Mucosa of descending colon (tissue), 3 donors: ENCODE measurements around the gene MT4. TPM values are rescaled to one million over a fixed set of nuclear protein-coding genes. Genes with fewer than 3 reads are reported as not detected.

ENCODE experiments used
- ATAC-seq: fragments of 200-7000 bp; cut with Tn5 transposase; one replicate; pipeline ENCODE4 v1.9.1; 2020; ENCODE audit warnings: mild to moderate bottlenecking, moderate library complexity
- DNase-seq, 3 donors: peaks; one replicate each; pipeline ENCODE4 v3.0.0-alpha.2; 2020
- H3K36me3 ChIP-seq: fragments of 200-600 bp; one replicate; pipeline ENCODE4 v1.8.0; 2021; ENCODE audit warnings: low read depth, mild to moderate bottlenecking
- H3K4me1 ChIP-seq: fragments of 200-600 bp; one replicate; pipeline ENCODE4 v1.8.0; 2021; ENCODE audit warnings: low read depth, mild to moderate bottlenecking
- H3K4me3 ChIP-seq: fragments of 200-600 bp; one replicate; pipeline ENCODE4 v1.8.0; 2021; ENCODE audit warnings: mild to moderate bottlenecking
- H3K9me3 ChIP-seq: fragments of 200-600 bp; one replicate; pipeline ENCODE4 v1.8.0; 2021; ENCODE audit warnings: mild to moderate bottlenecking
- CTCF ChIP-seq: fragments of 200-600 bp; IDR thresholded peaks from one replicate; pipeline ENCODE4 v1.8.0; 2022; ENCODE audit warnings: antibody characterized with exemption, mild to moderate bottlenecking
- intact Hi-C, 2 donors: fragments of 100-400 bp; cut with DNase I in 1 of 2; cut with micrococcal nuclease in 1 of 2; formaldehyde crosslinking; loops; one replicate each; pipeline versions ENCODE4 v1.11.0 to v1.11.1; 2022; cut with DNase I, micrococcal nuclease
- total RNA-seq, 3 donors: library from RNA; stranded (reverse); fragmentation: NEBNext Ultra II Directional in 2 of 3; extraction: Animal tissue kit (Norgen Biotek cat#: 25700) in 2 of 3; gene quantifications; one replicate each; pipeline versions ENCODE4 v1.2.1 to v1.2.4, GENCODE V29; 2021 to 2023
- donor health status: DM: no; HTN: no; CAD: no; lungs with moderate emphysema.
- donor health status: DM: no; HTN: no; CAD: no.
- donor health status: DM: no; HTN: yes; CAD: no.

The MT4 gene
- total RNA-seq, 3 donors from 2014 or later = not detected

GRCh38 chr16:56608876-56609462 is 44.1 kb downstream of the MT4 start:
- ATAC-seq (peak; percentile 3), DNase-seq (peak in 2 of 3 donors; percentile 47 to 59)
- H3K4me3 ChIP-seq = peak overlapping the region; percentile 0
- intact Hi-C loops = loop anchor here in 1 of 2 donors (10.0 kb wide), 1 partner anchor 94 kb away; no protein-coding TSS in a partner anchor
- H3K9me3 ChIP-seq = no peaks in the 10 kb centered on the region
- TF ChIP-seq CTCF = no peak
- H3K4me1 ChIP-seq = peaks cover 20% of the 10 kb centered on the region
- no peaks in the 10 kb centered on the region for H3K36me3 ChIP-seq

GRCh38 chr16:56609463-56609921 is 44.6 kb downstream of the MT4 start:
- Histone ChIP-seq H3K9me3 (no peaks in the 10 kb centered on the region), H3K36me3 (no peaks in the 10 kb centered on the region), H3K4me3 (no peak overlapping the region), H3K4me1 (peaks cover 20% of the 10 kb centered on the region)
- ATAC-seq = peak; percentile 61
- TF ChIP-seq CTCF = no peak
- intact Hi-C loops = loop anchor here in 1 of 2 donors (10.0 kb wide), 1 partner anchor 95 kb away; no protein-coding TSS in a partner anchor
- peak; percentile 52 to 92 (median 70) for DNase-seq

- DNase-seq (peak; percentile 56 to 69 (median 61)), ATAC-seq (peak; percentile 13)
- intact Hi-C loops = no loop called here
- H3K36me3 ChIP-seq = no peaks in the 10 kb centered on the region
- no peaks in the 10 kb centered on the region for H3K9me3 ChIP-seq
- H3K4me1 ChIP-seq = peaks cover 20% of the 10 kb centered on the region
- no peak for TF ChIP-seq CTCF
- H3K4me3 ChIP-seq = no peak overlapping the region
Observed at GRCh38 chr16:56610017-56610608, 45.2 kb downstream of the MT4 start.

- ATAC-seq (no peak), DNase-seq (peak in 1 of 3 donors; percentile 32)
- Histone ChIP-seq H3K36me3 (no peaks in the 10 kb centered on the region), H3K4me3 (no peak overlapping the region), H3K4me1 (peaks cover 20% of the 10 kb centered on the region), H3K9me3 (no peaks in the 10 kb centered on the region)
- no peak for TF ChIP-seq CTCF
- intact Hi-C loops = no loop called here
Observed at GRCh38 chr16:56610609-56611111, 45.8 kb downstream of the MT4 start.

GRCh38 chr16:56611281-56611833 is 46.5 kb downstream of the MT4 start:
- intact Hi-C loops = no loop called here
- no peak overlapping the region for H3K4me3 ChIP-seq
- no peak for ATAC-seq
- H3K36me3 ChIP-seq = no peaks in the 10 kb centered on the region
- TF ChIP-seq CTCF = no peak
- H3K9me3 ChIP-seq = no peaks in the 10 kb centered on the region
- peaks cover 20% of the 10 kb centered on the region for H3K4me1 ChIP-seq
- DNase-seq = peak in 1 of 3 donors; percentile 23
